Neural cell (in vitro differentiated cells): ENCODE measurements around the gene SYT5. TPM values are rescaled to one million over a fixed set of nuclear protein-coding genes. Genes with fewer than 3 reads are reported as not detected.

ENCODE experiments used
- H2AFZ ChIP-seq: fragments of 200-600, 300-800 bp; sonication (generic), shearing (Covaris generic); 2 replicates; pipeline ENCODE4 v1.6.0; 2014; ENCODE audit warnings: low read depth, mild to moderate bottlenecking, antibody characterized with exemption, low read length, moderate library complexity
- H3F3A ChIP-seq: fragments of 200-600 bp; shearing (Covaris generic); 2 replicates; pipeline ENCODE4 v1.6.1; 2016; ENCODE audit warnings: mild to moderate bottlenecking, moderate library complexity, mixed read lengths, antibody characterized with exemption, low read length; ENCODE audit not compliant: insufficient read depth, poor library complexity, severe bottlenecking
- H3K27ac ChIP-seq: fragments of 200-600, 300-800 bp; sonication (generic), shearing (Covaris generic); 2 replicates; pipeline ENCODE4 v1.5.1; 2014; ENCODE audit warnings: mild to moderate bottlenecking, low read length, moderate library complexity
- H3K27me3 ChIP-seq: fragments of 300-800, 200-600 bp; sonication (generic), shearing (Covaris generic); 2 replicates; pipeline ENCODE4 v1.6.0; 2014; ENCODE audit warnings: mild to moderate bottlenecking, low read depth, low read length, moderate library complexity; ENCODE audit not compliant: insufficient read depth
- H3K36me3 ChIP-seq: fragments of 300-800, 200-600 bp; sonication (generic), shearing (Covaris generic); 2 replicates; pipeline ENCODE4 v1.5.1; 2014; ENCODE audit warnings: mild to moderate bottlenecking, antibody characterized with exemption, low read length, moderate library complexity; ENCODE audit not compliant: insufficient read depth
- H3K4me2 ChIP-seq: fragments of 300-800, 200-600 bp; sonication (generic), shearing (Covaris generic); 2 replicates; pipeline ENCODE4 v1.6.0; 2014; ENCODE audit warnings: mild to moderate bottlenecking, low read length
- H3K4me3 ChIP-seq: fragments of 300-800, 200-600 bp; sonication (generic), shearing (Covaris generic); 2 replicates; pipeline ENCODE4 v1.5.1; 2014; ENCODE audit warnings: mild to moderate bottlenecking, low read length, moderate library complexity
- H3K79me2 ChIP-seq: fragments of 200-600 bp; shearing (Covaris generic); replicated peaks from 2 replicates; pipeline ENCODE4 v1.6.0; 2014; ENCODE audit warnings: mild to moderate bottlenecking, low read length, moderate library complexity; ENCODE audit not compliant: insufficient read depth
- H3K9ac ChIP-seq: fragments of 300-800, 200-600 bp; sonication (generic), shearing (Covaris generic); 2 replicates; pipeline ENCODE4 v1.6.1; 2016; ENCODE audit warnings: mild to moderate bottlenecking, low read length, mixed read lengths
- H3K9me2 ChIP-seq: fragments of 200-600 bp; shearing (Covaris generic); 2 replicates; pipeline ENCODE4 v1.6.1; 2016; ENCODE audit warnings: mild to moderate bottlenecking, low read length, mixed read lengths; ENCODE audit not compliant: insufficient read depth
- H3K9me3 ChIP-seq: fragments of 200-600, 300-800 bp; sonication (generic), shearing (Covaris generic); 2 replicates; pipeline ENCODE4 v1.6.1; 2016; ENCODE audit warnings: mild to moderate bottlenecking, mixed run types, low read length, moderate library complexity, mixed read lengths
- H4K20me1 ChIP-seq: fragments of 200-600 bp; shearing (Covaris generic); 2 replicates; pipeline ENCODE4 v1.6.1; 2016; ENCODE audit warnings: mild to moderate bottlenecking, mixed run types; ENCODE audit not compliant: insufficient read depth
- CTCF ChIP-seq: fragments of 450-650 bp; IDR thresholded peaks from 2 replicates; pipeline ENCODE4 v1.5.1; 2014; ENCODE audit warnings: antibody characterized with exemption, mild to moderate bottlenecking, moderate library complexity; ENCODE audit not compliant: poor library complexity, severe bottlenecking
- EP300 ChIP-seq: fragments of 450-650 bp; conservative IDR thresholded peaks from 2 replicates; pipeline ENCODE4 v1.6.1; 2014; ENCODE audit warnings: antibody characterized with exemption, mild to moderate bottlenecking, moderate library complexity; ENCODE audit not compliant: poor library complexity, severe bottlenecking
- EZH2 ChIP-seq: fragments of 200-600, 300-800 bp; shearing (Covaris generic), sonication (generic); IDR thresholded peaks from 2 replicates; pipeline ENCODE4 v1.6.1; 2014; ENCODE audit warnings: antibody characterized with exemption, low read length, borderline replicate concordance, mild to moderate bottlenecking; ENCODE audit not compliant: insufficient read depth, poor library complexity, severe bottlenecking
- MXI1 ChIP-seq: fragments of 450-650 bp; conservative IDR thresholded peaks from 2 replicates; pipeline ENCODE4 v1.6.1; 2014; ENCODE audit warnings: antibody characterized with exemption, mild to moderate bottlenecking; ENCODE audit not compliant: poor library complexity, severe bottlenecking
- POLR2AphosphoS5 ChIP-seq: IDR thresholded peaks from 2 replicates; pipeline ENCODE4 v1.6.1; 2012
- RAD21 ChIP-seq: fragments of 450-650 bp; conservative IDR thresholded peaks from 2 replicates; pipeline ENCODE4 v1.6.1; 2014; ENCODE audit warnings: antibody characterized with exemption, mild to moderate bottlenecking, moderate library complexity
- REST ChIP-seq: IDR thresholded peaks from 2 replicates; pipeline ENCODE4 v1.6.1; 2012; ENCODE audit warnings: borderline replicate concordance
- SMC3 ChIP-seq: fragments of 450-650 bp; conservative IDR thresholded peaks from 2 replicates; pipeline ENCODE4 v1.6.1; 2014; ENCODE audit warnings: antibody characterized with exemption, mild to moderate bottlenecking, moderate library complexity; ENCODE audit not compliant: poor library complexity
- TAF1 ChIP-seq: IDR thresholded peaks from 2 replicates; pipeline ENCODE4 v1.6.1; 2012; ENCODE audit warnings: low read depth
- polyA plus RNA-seq: library from polyadenylated mRNA; depleted of rRNA; stranded (reverse); fragments of >200 nt; gene quantifications from 2 replicates; pipeline ENCODE4 v1.2.3, GENCODE V29; 2014

The SYT5 gene
- polyA plus RNA-seq, 1 donor from 2014 or later = 237 TPM

GRCh38 chr19:55188625-55189024 is 8.5 kb upstream of the SYT5 start:
- no peak overlapping the region for H3K4me2 ChIP-seq
- no peaks in the 10 kb centered on the region for H3K79me2 ChIP-seq
- H3K36me3 ChIP-seq = no peaks in the 10 kb centered on the region
- H2AFZ ChIP-seq = no peak overlapping the region
- peaks cover 5% of the 10 kb centered on the region for H3K27me3 ChIP-seq
- no peaks in the 10 kb centered on the region for H3K9me3 ChIP-seq
- TF ChIP-seq TAF1 (no peak), SMC3 (no peak), EZH2 (no peak), POLR2AphosphoS5 (no peak), CTCF (no peak), MXI1 (no peak), EP300 (no peak), RAD21 (no peak), REST (no peak)
- H3K27ac ChIP-seq = no peak overlapping the region
- no peaks in the 10 kb centered on the region for H3K9me2 ChIP-seq
- no peak overlapping the region for H3K9ac ChIP-seq
- H3F3A ChIP-seq = no peaks in the 10 kb centered on the region
- H4K20me1 ChIP-seq = no peaks in the 10 kb centered on the region
- H3K4me3 ChIP-seq = no peak overlapping the region

- H3K36me3 ChIP-seq = no peaks in the 10 kb centered on the region
- H3K9me3 ChIP-seq = no peaks in the 10 kb centered on the region
- no peak overlapping the region for H2AFZ ChIP-seq
- H3K27me3 ChIP-seq = peaks cover 20% of the 10 kb centered on the region
- no peak overlapping the region for H3K4me2 ChIP-seq
- no peaks in the 10 kb centered on the region for H3K9me2 ChIP-seq
- TF ChIP-seq REST = no peak
- TF ChIP-seq MXI1 = no peak
- no peak for TF ChIP-seq EP300
- TF ChIP-seq POLR2AphosphoS5 = no peak
- TF ChIP-seq RAD21 = no peak
- no peak for TF ChIP-seq TAF1
- no peak for TF ChIP-seq SMC3
- TF ChIP-seq EZH2 = no peak
- H3K4me3 ChIP-seq = no peak overlapping the region
- no peaks in the 10 kb centered on the region for H3F3A ChIP-seq
- no peak overlapping the region for H3K9ac ChIP-seq
- no peak overlapping the region for H3K27ac ChIP-seq
- H4K20me1 ChIP-seq = no peaks in the 10 kb centered on the region
- no peaks in the 10 kb centered on the region for H3K79me2 ChIP-seq
Measured at GRCh38 chr19:55186080-55186479, 6.0 kb upstream of the SYT5 start.
